Mammary epithelial cell (primary cell): ENCODE results near the gene NAXD.

ENCODE experiments used
- EZH2 ChIP-seq: IDR thresholded peaks from 2 replicates; pipeline ENCODE4 v1.6.1; 2012; ENCODE audit warnings: low read length, inconsistent platforms, borderline replicate concordance
- TF ChIP-seq, protein P1 (sequence below), 2 donors: IDR thresholded peaks in 1 of 2; conservative IDR thresholded peaks in 1 of 2; 2 replicates each; pipeline ENCODE4 v1.5.1; 2011 to 2012; ENCODE audit warnings: inconsistent platforms in 2 of 2, low read length in 2 of 2, mild to moderate bottlenecking in 2 of 2, control low read depth in 1 of 2, low read depth in 1 of 2; ENCODE audit not compliant: insufficient read depth in 1 of 2; ENCODE audit errors: extremely low read depth in 1 of 2

DNA sequence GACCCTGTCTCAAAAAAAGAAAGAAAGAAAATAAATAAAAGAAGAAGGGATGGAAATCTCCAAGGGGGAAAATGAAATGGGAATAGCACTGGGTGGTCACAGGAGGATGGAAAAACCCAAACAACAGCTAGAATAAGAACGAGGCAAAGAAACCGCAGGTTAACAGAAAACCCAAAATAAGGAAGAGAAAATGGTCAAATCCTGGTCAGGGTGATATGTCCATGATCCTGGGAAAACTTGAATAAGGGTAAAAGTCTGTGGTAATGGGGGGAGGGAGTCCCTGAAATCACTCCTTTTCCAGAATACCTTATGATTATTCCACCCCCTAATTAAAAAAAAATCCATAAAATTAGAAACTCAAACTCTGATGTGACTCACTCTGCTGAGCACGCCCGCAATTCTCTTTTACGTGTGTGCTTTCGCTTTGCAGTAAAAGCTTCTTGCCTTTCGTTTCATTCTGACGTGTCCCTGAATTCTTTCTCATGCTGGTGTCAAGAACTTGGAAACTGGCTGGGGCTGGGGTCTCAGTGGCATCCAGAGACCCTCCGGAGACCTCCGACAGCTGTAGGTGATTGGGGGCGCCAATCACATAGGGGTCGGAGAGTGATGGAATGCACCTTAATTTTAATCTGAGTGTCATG is 4.3 kb upstream of the NAXD start:
- TF ChIP-seq, protein P1, sequence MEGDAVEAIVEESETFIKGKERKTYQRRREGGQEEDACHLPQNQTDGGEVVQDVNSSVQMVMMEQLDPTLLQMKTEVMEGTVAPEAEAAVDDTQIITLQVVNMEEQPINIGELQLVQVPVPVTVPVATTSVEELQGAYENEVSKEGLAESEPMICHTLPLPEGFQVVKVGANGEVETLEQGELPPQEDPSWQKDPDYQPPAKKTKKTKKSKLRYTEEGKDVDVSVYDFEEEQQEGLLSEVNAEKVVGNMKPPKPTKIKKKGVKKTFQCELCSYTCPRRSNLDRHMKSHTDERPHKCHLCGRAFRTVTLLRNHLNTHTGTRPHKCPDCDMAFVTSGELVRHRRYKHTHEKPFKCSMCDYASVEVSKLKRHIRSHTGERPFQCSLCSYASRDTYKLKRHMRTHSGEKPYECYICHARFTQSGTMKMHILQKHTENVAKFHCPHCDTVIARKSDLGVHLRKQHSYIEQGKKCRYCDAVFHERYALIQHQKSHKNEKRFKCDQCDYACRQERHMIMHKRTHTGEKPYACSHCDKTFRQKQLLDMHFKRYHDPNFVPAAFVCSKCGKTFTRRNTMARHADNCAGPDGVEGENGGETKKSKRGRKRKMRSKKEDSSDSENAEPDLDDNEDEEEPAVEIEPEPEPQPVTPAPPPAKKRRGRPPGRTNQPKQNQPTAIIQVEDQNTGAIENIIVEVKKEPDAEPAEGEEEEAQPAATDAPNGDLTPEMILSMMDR (conservative IDR thresholded peaks at IDR 0.05 in 1 of 2, IDR thresholded peaks at IDR 0.05 in 1 of 2; ENCODE audit: extremely low read depth in 1 of 2, insufficient read depth in 1 of 2, low read depth in 1 of 2, low read length in 2 of 2) = no peak
- TF ChIP-seq EZH2 = no peak
